Measurements from ENCODE around the gene SLC17A2. TPM values are rescaled to one million over a fixed set of nuclear protein-coding genes. Genes with fewer than 3 reads are reported as not detected.

SLC17A2 gene
- total and polyA plus RNA-seq, 2 of the 13 experiments (the other 11 are each of a cell fraction or from before 2014, with no cell fraction given), result 11.2 to 32.4 TPM

- TF ChIP-seq POLR2AphosphoS2 (IDR thresholded peaks at IDR 0.05; ENCODE audit: low read depth, low read length) (no peak), ZNF556 (CRISPR knock-in tag; IDR thresholded peaks at IDR 0.05; ENCODE audit: borderline replicate concordance) (no peak), ZBTB8A (CRISPR knock-in tag; IDR thresholded peaks at IDR 0.05; ENCODE audit: borderline replicate concordance, low read depth) (no peak), ZNF543 (CRISPR knock-in tag; IDR thresholded peaks at IDR 0.05) (no peak), PRMT3 (CRISPR knock-in tag; IDR thresholded peaks at IDR 0.05; ENCODE audit: borderline replicate concordance, low read depth) (no peak)
Observed at GRCh38 chr6:25968769-25969168, 38.3 kb upstream of the SLC17A2 start (continued).

- Histone ChIP-seq H3K27ac (ENCODE audit: extremely low read length, insufficient read depth, low read length) (no peak overlapping the region), H3K4me3 (replicated peaks in 1 of 3; ENCODE audit: insufficient read depth in 1 of 3, low read depth in 2 of 3, low read length in 3 of 3) (no peak overlapping the region), H4K20me1 (ENCODE audit: insufficient read depth, low read length) (no peaks in the 10 kb centered on the region), H3K27me3 (ENCODE audit: control insufficient read depth in 1 of 2, insufficient read depth in 2 of 2, low read length in 2 of 2) (no peaks in the 10 kb centered on the region; a peak in 1 of 5 replicates), H3K4me2 (ENCODE audit: low read depth, low read length) (no peak overlapping the region), H3K9me3 (ENCODE audit: low read length) (no peaks in the 10 kb centered on the region), H3K9ac (ENCODE audit: insufficient read depth, low read depth, low read length) (no peak overlapping the region), H2AFZ (ENCODE audit: low read length) (no peak overlapping the region), H3K36me3 (replicated peaks in 1 of 2; ENCODE audit: control insufficient read depth in 1 of 2, insufficient read depth in 2 of 2, low read length in 2 of 2) (peaks cover 6 to 29% of the 10 kb centered on the region in 2 experiments; a peak in 4 of 5 replicates), H3K79me2 (ENCODE audit: insufficient read depth, low read length) (no peaks in the 10 kb centered on the region), H3K4me1 (ENCODE audit: insufficient read depth, low read length) (peaks cover 13% of the 10 kb centered on the region)
- ChIA-PET CTCF (ENCODE audit: low intra/inter-chr PET ratio, low total read pairs) (no interaction called here), POLR2A (interaction anchor here (1.2 to 2.6 kb wide), 2 partner anchors 26 to 38 kb away, joined by 3 to 11 read pairs; no protein-coding TSS in a partner anchor)
- DNase-seq (ENCODE audit: low spot score) (no peak), FAIRE-seq (no peak), ATAC-seq (no peak)
- WGBS (ENCODE audit: low lambda C conversion rate), result 95% methylated on average over 9 of the region's 9 CpGs
- intact Hi-C loops (cut with micrococcal nuclease; ENCODE audit: unreplicated experiment), result no loop called here
- in situ Hi-C loops (cut with HindIII; ENCODE audit: extremely low pct_ligation_motif_present, low pct_unique_long_range_greater_than_20kb), result no loop called here
- BruUV-seq (replicated peaks), result no TSS peak
- no peak for TF ChIP-seq PRDM10 (CRISPR knock-in tag; IDR thresholded peaks at IDR 0.05; ENCODE audit: low read depth)
- TF ChIP-seq DZIP1 (CRISPR knock-in tag; IDR thresholded peaks at IDR 0.05), result no peak
- no peak for TF ChIP-seq TGIF2 (CRISPR knock-in tag; IDR thresholded peaks at IDR 0.05)
- TF ChIP-seq RFX5 (IDR thresholded peaks at IDR 0.05; ENCODE audit: low read depth, low read length), result no peak
- no peak for TF ChIP-seq KLF6 (CRISPR knock-in tag; IDR thresholded peaks at IDR 0.05)
- TF ChIP-seq ZNF598 (CRISPR knock-in tag; IDR thresholded peaks at IDR 0.05; ENCODE audit: borderline replicate concordance), result no peak
- no peak for TF ChIP-seq SMARCE1 (IDR thresholded peaks at IDR 0.05; ENCODE audit: borderline replicate concordance)
- TF ChIP-seq KDM6A (CRISPR knock-in tag; IDR thresholded peaks at IDR 0.05; ENCODE audit: low read depth), result no peak
- TF ChIP-seq HIC2 (CRISPR knock-in tag; IDR thresholded peaks at IDR 0.05; ENCODE audit: low read depth), result no peak
- no peak for TF ChIP-seq NFKB2 (CRISPR knock-in tag; IDR thresholded peaks at IDR 0.05; ENCODE audit: borderline replicate concordance)
- TF ChIP-seq KLF12 (CRISPR knock-in tag; IDR thresholded peaks at IDR 0.05; ENCODE audit: borderline replicate concordance), result no peak
Observed at GRCh38 chr6:25966711-25967110, 36.2 kb upstream of the SLC17A2 start.
